Measurements from ENCODE around the gene ALDH5A1.

DNA sequence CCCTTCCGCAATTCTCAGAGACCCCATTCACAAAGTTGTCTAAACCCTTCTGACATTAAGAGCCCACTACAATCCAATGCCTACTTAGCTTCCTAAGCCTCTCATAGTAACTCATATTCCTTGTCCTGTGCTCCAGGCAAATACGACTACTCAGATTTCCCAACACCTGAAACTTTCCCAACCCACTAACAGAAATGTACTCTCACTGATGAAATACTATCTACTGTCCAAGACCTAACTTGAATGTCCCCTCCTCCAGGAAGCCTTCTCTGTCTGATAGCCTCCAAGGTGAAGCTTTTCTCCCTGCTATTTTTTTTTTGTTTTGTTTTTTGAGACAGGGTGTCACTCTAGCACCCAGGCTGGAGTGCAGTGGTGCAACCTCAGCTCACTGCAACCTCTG lies 35.8 kb upstream of the ALDH5A1 start:
- TF ChIP-seq SUPT20H (IDR thresholded peaks at IDR 0.05; ENCODE audit: borderline replicate concordance, control insufficient read depth, low read depth, low read length) (no peak), POLR2A (IDR thresholded peaks at IDR 0.05; ENCODE audit: low read depth, low read length) (no peak), FOS (IDR thresholded peaks at IDR 0.05; ENCODE audit: borderline replicate concordance, extremely low read depth, insufficient read length) (no peak), USF2 (IDR thresholded peaks at IDR 0.05; ENCODE audit: borderline replicate concordance, low read depth, low read length) (no peak), BMI1 (IDR thresholded peaks at IDR 0.05; ENCODE audit: borderline replicate concordance) (no peak), GABPA (IDR thresholded peaks at IDR 0.05; ENCODE audit: low read depth) (no peak), NR2C1 (IDR thresholded peaks at IDR 0.05) (no peak), MEF2A (IDR thresholded peaks at IDR 0.05; ENCODE audit: insufficient read depth, low read depth, low read length) (no peak), TCF12 (IDR thresholded peaks at IDR 0.05; ENCODE audit: low read depth, low read length) (no peak)
- TF ChIP-seq, protein P1, sequence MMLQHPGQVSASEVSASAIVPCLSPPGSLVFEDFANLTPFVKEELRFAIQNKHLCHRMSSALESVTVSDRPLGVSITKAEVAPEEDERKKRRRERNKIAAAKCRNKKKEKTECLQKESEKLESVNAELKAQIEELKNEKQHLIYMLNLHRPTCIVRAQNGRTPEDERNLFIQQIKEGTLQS (IDR thresholded peaks at IDR 0.05; ENCODE audit: borderline replicate concordance, extremely low read depth, low read depth, low read length): no peak
- TF ChIP-seq, protein P2, sequence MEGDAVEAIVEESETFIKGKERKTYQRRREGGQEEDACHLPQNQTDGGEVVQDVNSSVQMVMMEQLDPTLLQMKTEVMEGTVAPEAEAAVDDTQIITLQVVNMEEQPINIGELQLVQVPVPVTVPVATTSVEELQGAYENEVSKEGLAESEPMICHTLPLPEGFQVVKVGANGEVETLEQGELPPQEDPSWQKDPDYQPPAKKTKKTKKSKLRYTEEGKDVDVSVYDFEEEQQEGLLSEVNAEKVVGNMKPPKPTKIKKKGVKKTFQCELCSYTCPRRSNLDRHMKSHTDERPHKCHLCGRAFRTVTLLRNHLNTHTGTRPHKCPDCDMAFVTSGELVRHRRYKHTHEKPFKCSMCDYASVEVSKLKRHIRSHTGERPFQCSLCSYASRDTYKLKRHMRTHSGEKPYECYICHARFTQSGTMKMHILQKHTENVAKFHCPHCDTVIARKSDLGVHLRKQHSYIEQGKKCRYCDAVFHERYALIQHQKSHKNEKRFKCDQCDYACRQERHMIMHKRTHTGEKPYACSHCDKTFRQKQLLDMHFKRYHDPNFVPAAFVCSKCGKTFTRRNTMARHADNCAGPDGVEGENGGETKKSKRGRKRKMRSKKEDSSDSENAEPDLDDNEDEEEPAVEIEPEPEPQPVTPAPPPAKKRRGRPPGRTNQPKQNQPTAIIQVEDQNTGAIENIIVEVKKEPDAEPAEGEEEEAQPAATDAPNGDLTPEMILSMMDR (IDR thresholded peaks at IDR 0.05 in 2 of 3, conservative IDR thresholded peaks at IDR 0.05 in 1 of 3; ENCODE audit: control insufficient read depth in 2 of 3, extremely low read depth in 1 of 3, insufficient read depth in 1 of 3, low read depth in 3 of 3, low read length in 3 of 3): no peak
